Measurements from ENCODE around the gene ADISSP.
"Not testable (repeated sequence)": the region's sequence is repeated elsewhere in the genome, so short reads cannot be mapped to it uniquely, and the experiment has no call there.

The ADISSP gene

DNA sequence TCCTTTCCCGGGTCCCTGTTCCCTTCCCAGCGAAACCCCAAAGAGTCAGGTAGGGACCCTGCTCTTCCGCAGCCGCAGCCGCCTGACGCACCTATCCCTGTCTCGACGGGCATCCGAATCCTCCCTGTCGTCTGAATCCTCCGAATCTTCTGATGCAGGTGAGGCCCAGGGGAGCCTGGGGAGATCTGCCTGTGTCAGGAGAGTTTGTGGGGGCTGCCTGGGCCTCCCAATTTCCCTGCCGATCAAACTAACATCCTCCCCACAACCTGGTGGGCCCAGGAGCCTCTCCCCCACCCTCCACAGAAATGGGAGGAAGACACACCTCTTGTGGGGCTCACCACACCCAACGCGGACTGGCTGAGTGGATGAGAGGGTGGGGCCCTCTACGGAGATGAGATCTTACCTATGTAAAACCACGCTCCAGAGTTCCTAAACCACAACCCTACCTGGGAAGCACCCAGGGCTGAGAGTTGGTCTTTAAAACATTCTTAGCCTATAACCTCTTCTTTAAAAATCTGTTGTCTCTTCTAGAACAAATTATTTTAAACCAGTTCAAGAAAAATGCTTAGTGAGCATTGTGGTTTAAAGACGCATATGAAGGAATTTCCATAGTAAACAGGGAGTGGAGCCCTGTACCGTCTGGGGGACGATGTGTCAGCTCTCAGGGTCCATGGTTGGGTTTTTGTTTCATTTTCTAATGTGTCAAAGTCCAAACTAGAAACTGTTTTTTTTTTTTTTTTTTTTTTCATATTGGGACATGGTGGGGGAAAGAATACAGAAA, 30.2 kb upstream of the ADISSP start:
- DNase-seq: peak; percentile 47

DNA sequence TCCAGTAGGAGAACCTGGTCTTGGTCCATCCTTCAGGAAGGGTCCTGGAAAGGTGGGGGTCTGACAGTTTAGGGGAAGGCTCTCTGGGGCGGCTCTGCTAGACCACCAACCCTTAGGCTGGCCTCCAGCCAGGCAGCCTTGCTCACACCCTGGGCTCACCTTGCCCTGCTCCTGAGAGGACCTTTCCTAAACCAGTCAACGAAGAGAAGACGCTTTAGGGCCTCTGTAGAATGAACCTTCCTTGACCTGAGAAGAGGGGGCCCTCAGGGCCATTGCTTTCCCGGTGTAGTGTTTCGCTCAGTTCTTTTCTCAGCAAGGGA, 29.6 kb upstream of the ADISSP start:
- DNase-seq: no peak

DNA sequence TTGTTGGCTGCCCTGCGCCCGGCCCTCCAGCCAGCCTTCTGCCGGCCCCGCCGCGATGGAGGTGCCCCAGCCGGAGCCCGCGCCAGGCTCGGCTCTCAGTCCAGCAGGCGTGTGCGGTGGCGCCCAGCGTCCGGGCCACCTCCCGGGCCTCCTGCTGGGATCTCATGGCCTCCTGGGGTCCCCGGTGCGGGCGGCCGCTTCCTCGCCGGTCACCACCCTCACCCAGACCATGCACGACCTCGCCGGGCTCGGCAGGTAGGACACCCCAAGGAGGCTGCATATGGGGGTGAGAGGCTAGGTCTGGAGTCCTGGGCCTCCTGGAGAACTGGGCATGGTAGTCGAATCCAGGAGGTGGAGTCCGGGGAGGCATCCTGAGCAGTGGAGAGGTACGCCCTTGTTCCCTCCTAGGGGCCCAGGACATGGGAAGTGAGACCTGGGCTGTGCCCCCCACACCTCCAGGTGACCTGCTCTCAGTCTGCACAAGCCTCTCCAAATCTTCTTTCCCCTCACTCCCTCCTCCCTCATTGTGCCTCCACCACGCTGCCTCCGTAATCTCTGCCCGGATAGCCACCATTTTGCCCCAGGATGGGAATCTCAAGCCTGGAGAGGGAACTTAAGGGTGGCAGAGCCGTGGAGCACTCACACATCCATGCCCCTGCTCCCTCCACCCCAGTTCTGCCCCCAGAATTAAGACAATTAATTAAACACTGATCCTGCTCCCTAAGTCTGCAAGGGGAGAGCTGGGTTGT, 29.1 kb upstream of the ADISSP start:
- DNase-seq: no peak

DNA sequence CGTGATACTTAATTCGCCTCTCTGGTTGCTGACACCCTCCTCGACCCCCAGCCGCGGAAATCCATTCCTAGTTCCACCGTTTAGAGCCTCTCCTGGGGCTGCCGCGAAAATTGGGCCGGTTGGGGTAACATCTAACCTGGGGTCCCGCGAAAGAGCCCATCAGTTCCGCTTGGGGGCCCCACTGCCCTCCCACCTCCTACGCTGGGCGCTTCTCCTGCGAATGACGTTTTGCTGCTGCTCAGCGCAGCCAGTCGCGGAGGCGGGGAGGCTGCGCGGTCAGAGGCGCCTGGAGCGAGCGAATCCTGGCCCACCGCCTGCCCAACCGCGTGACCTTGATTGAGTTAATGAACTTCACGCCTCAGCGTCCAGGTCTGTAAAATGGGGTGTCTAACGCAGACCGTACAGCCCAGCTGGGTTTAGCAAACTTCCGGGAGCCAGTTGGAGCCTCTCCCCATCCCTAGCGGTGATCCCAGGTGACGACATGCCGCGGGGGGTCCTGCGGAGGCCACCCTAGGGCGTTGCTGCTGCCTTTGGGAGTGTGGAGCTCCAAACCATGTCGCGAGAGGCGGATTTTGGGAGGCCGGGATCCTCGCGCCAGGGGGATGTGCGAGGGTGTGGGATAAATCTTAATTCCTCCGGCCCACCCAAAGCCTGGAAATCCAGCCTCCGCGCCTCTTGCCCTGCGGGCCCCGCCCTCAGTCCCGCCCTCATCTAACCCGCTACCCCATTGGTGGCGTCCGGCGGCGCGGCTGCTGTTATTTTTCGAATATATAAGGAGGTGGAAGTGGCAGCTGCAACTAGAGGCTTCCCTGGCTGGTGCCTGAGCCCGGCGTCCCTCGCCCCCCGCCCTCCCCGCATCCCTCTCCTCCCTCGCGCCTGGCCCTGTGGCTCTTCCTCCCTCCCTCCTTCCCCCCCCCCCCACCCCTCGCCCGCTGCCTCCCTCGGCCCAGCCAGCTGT, 28.2 kb upstream of the ADISSP start, which contains the start of gene CDC25B:
CDC25B (plus strand) TSS at position 800 of the 958 bp plus-strand sequence. CDS start 222 bp downstream, outside the sequence.
- DNase-seq: peak; percentile 95

DNA sequence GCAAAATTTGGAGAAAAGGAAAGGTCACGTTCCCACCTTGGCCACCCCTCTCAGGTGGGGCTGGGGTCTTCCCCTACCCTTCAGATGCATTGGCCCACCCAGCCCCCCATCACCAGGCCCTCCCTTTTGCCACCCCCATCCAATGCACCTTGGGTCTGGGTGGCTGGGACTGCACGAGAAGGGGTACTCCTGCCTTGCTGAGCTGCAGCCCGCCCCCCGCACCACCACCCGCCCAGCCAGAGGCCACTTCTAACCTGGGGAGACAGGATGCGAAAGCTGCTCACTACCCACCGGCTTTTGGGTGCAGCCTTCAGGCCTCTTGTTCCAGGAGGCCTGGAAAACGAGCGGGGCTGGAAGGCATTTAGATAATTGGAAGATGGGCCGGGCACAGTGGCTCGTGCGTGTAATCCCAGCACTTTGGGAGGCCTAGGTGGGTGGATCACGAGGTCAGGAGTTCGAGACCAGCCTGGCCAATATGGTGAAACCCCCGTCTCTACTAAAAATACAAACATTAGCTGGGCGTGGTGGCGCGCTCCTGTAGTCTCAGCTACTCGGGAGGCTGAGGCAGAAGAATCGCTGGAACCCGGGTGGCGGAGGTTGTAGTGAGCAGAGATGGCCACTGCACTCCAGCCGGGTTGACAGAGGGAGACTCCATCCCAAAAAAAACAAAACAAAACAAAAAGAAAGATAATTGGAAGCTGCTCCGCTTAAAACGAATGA, 27.3 kb upstream of the ADISSP start:
- DNase-seq: no peak

DNA sequence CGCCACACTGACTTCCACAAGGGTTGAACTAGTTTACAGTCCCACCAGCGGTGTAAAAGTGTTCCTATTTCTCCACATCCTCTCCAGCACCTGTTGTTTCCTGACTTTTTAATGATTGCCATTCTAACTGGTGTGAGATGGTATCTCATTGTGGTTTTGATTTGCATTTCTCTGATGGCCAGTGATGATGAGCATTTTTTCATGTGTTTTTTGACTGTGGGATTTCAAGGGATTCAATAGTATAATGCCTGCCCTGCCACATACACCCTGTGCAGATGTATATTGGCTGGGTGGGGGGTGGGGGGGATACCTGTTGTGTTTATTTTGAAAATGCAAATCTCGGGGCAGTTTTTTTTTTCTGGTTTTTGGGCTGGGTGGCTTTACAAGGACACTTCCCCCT, 26.6 kb upstream of the ADISSP start:
- not testable (repeated sequence) for DNase-seq

DNA sequence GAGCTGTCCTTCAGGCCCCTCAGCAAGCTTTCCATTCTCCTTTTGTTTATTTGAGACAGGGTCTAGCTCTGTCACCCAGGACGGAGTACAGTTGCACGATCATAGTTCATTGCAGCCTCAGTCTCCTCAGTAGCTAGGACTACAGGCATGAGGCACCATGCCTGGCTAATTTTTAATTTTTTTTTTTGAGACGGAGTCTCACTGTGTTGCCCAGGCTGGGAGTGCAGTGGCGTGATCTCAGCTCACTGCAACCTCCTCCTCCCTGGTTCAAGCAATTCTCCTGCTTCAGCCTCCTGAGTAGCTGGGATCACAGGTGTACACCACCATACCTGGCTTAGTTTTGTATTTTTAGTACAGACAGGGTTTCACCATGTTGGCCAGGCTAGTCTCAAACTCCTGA, 21.6 kb upstream of the ADISSP start:
- DNase-seq: not testable (repeated sequence)

DNA sequence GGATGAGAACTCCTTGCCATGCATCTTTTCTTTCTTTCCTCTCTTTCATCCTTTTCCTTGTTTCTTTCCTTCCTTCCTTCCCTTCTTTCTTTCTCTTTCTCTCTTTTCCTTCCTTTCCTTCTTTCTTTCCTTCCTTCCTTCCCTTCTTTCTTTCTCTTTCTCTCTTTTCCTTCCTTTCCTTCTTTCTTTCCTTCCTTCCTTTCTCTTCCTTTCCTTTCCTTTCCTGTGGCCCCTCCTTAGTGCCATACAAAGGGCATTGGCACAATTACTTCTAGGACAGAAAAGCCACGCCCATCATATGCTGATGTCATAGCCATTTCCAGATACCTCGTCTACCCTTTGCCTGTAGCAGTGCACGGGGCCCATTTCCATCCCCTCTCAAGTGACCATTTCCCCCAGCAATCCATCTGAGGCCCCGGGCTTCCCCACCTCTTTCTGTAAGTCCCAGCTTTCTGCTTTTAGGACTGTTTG, 21.2 kb upstream of the ADISSP start:
- no peak for DNase-seq

DNA sequence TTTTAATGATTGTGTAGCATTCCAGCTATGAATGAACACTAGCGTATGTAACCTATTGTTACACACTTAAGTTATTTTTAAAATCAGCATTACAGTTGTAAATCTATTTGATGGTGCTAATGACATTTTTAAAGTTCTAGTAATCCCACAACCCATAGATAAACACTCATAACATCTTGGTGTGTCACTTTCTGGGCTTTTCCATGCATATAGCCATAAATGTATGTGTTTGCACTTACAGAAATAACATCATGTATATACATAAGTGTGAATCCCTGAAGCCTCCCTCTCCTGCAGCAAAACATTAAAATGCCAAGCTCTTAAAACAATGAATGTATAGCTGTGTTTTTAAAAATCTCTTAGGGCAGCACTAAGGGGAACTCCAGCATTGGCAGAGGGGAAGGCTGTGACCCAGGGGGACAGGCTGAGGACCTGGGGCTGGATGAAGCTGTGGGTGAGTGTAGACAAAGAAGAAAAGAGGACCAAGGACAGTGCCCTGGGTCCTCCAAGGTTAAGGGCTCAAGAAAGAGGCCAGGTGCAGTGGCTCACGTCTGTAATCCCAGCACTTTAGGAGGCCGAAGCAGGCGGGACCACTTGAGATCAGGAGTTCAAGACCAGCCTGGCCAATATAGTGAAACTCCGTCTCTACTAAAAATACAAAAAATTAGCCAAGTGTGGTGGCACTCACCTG, 19.9 kb upstream of the ADISSP start:
- DNase-seq: peak; percentile 60

DNA sequence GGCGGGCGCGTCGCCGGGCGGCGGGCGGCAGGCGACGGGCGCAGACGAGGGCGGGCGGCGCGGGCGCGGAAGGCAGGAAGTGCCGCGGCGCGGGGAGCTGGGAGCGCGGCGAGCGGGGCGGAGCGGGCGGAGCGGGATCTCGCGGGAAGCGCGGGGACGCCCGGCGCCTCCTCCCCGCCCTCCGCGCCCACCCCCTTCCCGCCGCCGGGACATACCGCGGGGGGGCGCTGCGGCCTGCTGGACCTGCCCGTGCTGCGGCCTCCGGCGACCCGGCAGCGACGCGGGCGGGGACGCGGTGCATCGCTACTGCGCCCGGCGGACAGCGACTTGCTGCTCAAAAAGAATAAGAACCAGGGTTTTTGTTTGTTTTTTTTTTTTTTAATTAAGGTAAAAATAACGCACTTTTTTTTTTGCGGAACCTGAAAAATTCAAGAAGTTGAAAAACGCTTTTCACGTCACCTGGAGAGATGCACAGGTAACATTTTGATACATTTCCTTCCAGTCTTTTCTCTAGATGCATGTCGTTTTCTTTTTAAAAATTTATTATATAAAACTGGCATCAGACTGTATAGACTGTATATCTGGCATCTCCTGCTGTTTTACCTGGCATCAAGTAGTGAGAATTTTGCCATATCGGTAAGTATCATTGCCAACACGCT, 19.2 kb upstream of the ADISSP start, which contains the start of gene CENPB:
CENPB (minus strand) TSS at position 76 of the 659 bp plus-strand sequence. CDS start 257 bp downstream, outside the sequence.
- peak; percentile 87 for DNase-seq

DNA sequence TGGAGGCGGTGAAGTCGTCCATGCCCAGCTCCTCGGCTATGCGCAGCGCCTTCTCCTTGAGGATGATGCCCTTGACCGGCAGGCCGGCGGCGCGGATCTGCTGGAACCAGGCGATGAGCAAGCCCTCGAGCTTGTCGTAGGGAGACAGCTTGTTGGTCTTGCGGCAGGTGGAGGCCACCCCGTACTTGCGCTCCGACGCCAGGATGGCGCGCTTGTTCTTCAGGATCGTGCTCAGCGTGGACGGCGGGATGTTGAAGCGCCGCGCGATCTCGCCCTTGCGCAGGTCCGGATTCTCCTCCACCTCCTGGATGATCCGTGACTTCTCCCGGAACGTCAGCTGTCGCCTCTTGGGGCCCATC, 18.6 kb upstream of the ADISSP start:
- DNase-seq: peak; percentile 58

DNA sequence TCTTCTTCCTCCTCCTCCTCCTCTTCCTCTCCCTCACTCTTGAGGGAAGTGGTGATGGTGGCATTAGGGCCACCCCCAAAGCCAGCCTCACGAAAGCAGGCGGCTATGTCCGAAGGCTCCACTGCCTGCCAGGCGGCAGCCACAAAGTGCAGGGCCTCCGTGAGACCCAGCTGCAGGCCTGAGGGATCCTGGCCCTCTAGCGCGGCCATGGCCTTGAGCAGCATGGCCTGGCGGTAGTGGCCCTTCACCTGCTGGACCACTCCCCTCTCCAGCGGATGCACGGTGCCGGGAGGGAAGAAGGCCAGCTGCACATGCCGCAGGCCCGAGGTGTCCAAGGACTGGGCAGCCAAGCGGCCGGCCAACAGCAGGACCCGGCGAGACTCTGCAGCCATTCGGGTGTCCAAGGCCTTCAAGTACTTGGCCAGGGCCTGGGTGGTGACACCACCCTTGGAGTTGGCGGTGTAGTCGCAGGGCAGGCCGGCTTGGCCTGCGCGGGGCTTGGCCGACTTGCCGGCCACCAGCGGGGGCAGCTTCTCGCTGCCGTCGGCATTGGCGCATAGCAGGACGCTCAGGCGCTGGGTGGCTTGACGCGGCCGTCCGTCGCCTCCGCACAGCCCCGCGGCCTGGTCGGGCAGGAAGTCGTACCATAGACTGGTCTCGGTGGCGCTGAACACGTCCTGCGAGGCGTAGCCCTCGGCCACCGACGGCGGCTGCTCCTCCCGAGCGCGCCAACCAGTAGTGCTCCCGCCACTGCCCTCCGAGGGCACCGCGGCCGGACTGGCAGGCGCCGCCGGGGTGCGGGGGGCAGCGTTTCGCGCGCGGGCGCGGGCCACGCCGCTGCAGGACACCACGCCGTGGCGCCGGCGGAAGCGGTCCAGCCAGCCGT, 17.9 kb upstream of the ADISSP start:
- no peak for DNase-seq

DNA sequence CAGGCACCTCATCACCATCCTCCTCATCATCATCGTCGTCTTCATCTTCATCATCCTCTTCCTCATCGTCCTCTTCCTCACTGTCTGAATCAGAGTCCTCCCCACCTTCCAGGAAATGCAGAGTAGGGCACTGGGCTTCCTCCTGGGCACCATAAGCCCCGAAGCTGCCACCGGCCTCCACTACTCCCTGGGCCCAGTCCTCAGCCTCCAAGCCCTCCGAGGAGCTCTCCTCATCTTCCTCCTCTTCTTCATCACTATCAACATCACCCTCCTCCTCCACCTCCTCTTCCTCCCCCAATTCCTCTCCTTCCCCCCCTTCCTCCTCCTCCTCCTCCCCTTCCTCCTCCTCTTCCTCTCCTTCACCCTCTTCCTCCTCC, 17.3 kb upstream of the ADISSP start:
- no peak for DNase-seq

DNA sequence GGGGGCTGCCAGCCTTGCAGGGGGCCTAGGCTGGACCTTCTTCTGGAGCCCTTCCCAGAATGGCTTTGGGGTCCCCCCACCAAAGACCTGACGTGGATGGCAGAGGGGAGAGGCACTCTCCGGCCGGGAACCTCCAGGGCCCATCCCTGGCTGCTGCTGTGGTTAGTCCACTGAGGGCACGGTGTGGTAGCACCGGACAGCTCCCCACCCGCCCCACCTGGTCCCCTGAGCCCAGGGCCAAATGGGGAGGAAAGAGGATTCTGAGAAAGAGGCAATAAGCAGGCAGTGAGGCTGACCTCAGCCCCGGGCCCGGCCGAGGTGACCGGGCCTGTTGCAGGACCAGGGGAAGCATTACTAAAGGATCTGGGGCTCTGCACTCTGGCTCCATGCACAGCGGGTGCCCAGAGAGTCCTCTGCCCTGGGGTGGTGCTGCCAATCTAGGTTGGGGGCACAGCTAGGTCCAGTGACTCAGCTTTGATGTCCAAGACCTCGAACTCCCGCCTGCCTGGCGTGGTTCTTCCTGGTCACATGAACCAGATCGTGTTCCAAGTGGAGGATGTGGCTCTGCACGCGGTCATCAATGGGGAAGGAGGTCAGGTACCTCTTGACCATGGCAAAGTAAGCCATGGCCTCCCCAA, 16.8 kb upstream of the ADISSP start:
- DNase-seq: no peak

DNA sequence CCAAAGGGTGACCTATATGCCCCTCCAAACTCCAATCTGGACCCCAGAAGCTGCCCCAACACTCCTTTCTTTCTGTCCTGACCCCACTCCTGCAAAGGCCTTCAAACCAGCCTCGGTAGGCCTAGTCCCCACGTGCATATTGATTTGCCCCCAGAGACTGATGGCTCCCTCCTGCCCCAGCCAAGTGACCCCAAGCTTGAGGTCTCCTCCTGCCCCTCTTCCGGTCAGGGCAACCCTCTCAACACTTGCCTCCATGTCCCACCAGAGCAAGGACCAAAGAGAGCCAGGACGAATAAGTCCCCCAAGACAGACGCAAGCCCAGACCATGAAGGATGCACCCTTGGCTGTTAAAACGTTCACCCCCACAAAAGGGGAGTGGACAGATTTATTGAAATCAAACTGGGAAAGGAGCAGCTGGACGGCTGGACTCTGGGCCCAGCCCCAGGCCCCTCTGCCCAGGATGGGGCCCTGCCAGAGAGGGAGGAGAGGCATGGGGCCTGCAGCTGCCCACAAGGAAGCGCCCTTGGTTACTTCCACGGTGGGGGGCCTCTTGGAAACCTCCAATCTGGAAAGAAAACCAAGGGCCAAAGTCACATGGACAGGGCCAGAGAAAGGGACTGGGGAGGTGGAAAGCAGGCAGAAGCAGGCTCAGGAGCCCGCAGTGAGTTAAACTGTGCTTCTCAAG, 16.1 kb upstream of the ADISSP start:
- DNase-seq: no peak

DNA sequence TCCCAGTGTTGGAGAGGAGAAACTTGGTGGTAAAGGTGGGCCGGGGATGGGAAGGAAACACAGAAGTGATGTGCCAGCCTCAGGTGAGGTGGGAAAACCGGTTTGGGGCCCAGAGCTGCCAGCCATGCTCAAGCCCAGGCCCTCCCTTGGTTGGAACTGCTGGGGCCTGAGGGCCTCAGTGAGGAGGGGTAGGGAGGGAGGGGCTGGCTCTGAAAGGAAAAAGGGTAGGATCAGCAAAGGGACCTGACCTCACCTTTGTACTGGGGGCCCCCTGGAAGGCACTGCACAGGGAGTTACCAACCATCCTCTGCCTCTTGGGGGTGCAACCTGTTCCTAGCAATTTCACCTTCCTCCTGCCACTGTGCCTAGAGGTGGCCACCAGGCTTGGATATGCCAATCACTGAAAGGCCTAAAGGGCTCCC, 15.5 kb upstream of the ADISSP start:
- DNase-seq: no peak

DNA sequence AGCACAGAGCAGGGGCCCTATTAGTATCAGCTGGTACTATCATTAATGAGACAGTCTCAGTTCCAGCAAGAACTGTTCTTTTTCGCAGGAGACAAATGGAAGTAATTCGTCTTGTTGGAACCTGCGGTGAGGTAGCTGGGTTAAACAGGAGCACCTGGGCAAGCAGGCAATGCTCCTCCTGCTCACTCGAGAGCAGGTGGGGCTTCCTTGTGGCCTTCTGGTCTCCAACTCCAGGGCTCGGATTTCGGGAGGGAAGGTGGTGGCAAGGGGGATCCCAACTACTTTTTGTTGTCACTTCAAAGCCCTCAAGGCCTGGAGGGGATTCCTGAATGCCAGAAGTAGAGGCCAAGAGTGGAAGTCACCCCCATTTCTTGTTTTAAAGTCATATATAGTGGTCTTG, 15.0 kb upstream of the ADISSP start:
- DNase-seq: no peak

DNA sequence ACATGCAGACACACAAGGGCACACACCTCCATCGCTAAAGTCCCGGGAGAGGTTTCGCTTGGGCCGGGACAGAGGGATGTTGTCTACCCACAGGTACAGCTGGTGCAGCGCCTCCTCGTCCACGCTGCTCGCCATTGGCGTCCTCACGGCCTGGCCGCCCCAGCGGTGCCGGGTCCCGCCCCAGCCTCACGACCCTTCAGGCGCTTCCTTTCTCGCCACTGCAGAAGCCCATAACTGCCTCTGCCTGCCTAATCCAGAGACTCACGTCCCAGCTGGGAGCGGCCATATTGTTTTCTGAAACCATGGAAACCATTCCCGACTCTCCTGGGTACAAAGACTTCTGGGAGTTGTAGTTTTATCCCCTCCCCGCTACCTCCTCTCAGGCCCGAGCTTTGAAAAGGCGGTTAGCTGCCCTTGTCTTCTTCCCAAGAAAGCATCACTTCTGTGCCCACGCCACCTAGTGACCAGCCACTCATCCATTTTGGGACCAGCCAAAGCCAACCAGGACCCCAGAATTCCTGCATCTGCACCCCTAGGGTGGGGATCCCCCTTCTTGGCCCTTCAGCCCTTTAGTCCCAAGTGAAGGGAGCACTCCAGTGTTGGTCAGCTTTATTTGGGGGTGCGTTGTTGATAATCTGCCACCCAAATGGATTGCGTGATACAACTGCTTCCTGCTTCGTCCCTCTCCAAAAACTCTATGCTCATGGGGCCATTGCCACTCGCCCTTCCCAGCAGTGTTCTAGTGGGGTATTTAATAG, 13.8 kb upstream of the ADISSP start, which contains the start of gene SPEF1:
SPEF1 (minus strand) TSS at position 296 of the 758 bp plus-strand sequence; CDS start at position 135, 161 bp downstream.
- DNase-seq: peak; percentile 93
